Renal cortex interstitium (tissue), 11 donors: ENCODE measurements around the gene DNAJB2. TPM values are rescaled to one million over a fixed set of nuclear protein-coding genes. Genes with fewer than 3 reads are reported as not detected.
"Not testable (repeated sequence)": the region's sequence is repeated elsewhere in the genome, so short reads cannot be mapped to it uniquely, and the experiment has no call there.

Experiments used
- DNase-seq, 11 donors: peaks; one replicate each; pipeline ENCODE4 v3.0.0-alpha.2; 2013; ENCODE audit warnings: low read depth in 9 of 11, low spot score in 4 of 11; ENCODE audit errors: extremely low read depth in 1 of 11
- polyA plus RNA-seq, 3 donors: library from polyadenylated mRNA; unstranded; fragments of 120-200 nt; gene quantifications; one replicate each; pipeline ENCODE4 v1.2.1, GENCODE V29; 2013; ENCODE audit not compliant: insufficient read length in 3 of 3

DNAJB2 gene
- polyA plus RNA-seq, 3 donors, result 64.9 to 83.6 (median 72.3) TPM

- no peak for DNase-seq
These were observed 12.2 kb downstream of the DNAJB2 start for GRCh38 chr2:219291394-219291793.

DNA sequence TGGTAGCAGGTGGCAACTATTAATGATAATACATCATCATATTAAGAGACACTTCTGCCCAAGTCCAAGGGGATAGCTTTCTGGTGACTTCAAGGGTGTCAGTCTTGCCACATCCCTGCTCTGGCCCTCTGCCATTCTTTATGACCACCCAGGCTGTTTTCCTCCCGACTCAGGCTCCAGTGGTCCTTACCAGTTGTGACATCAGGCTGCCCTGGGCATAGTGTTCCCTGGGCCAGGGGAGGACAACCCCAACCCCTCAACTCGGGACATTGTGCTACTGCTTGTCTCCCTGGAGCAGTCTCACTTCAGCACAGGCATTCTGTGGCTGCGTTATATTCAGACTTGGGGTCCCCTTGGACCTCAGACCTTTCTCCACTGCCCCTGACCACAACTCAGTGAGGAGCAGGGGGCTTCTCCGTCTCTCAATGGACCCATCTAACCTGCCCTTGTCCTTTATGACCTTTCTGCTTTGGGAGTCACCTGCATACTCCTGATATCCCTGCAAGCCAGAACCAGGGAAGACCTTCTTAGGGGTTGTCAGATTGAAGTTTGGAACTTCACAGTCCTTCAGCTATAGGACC, 12.8 kb downstream of the DNAJB2 start:
- DNase-seq, result no peak

DNA sequence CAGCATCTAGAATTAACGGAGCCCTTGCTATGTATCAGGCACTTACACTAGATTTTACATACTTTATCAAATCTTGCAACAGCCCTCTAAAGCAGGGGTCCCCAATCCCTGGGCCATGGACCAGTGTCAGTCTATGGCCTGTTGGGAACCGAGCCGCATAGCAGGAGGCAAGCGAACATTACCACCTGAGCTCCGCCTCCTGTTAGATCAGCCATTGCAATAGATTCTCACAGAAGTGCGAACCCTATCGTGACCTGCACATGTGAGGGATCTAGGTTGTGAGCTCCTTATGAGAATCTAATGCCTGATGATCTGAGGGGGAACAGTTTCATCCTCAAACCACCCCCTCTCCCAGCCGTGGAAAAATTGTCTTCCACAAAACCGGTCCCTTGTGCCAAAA, 13.4 kb downstream of the DNAJB2 start:
- DNase-seq, result no peak

DNA sequence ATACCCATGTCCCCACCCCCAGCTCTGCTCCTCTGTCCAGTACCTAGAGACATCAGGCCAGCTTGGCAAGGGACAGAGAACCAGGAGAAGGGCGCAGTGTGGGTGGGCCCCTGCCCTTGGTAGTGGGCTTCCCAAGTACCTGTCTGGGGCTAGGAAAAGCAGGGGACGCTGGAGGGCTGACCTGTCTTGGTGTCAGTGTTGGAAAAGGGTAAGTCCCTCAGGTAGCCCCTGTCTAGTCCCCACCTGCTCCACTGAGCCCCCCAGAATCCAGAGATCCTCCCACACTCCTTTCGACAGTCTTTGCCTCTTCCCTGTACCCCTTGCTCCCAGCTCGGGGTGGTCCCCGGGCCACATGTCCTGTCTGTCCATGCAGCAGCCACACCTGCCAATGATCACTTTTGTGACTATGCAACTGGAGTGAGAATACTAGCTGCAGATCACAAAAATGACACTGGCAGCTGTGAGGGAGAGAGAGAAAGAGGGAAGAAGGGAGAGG, 14.6 kb downstream of the DNAJB2 start:
- no peak for DNase-seq

DNA sequence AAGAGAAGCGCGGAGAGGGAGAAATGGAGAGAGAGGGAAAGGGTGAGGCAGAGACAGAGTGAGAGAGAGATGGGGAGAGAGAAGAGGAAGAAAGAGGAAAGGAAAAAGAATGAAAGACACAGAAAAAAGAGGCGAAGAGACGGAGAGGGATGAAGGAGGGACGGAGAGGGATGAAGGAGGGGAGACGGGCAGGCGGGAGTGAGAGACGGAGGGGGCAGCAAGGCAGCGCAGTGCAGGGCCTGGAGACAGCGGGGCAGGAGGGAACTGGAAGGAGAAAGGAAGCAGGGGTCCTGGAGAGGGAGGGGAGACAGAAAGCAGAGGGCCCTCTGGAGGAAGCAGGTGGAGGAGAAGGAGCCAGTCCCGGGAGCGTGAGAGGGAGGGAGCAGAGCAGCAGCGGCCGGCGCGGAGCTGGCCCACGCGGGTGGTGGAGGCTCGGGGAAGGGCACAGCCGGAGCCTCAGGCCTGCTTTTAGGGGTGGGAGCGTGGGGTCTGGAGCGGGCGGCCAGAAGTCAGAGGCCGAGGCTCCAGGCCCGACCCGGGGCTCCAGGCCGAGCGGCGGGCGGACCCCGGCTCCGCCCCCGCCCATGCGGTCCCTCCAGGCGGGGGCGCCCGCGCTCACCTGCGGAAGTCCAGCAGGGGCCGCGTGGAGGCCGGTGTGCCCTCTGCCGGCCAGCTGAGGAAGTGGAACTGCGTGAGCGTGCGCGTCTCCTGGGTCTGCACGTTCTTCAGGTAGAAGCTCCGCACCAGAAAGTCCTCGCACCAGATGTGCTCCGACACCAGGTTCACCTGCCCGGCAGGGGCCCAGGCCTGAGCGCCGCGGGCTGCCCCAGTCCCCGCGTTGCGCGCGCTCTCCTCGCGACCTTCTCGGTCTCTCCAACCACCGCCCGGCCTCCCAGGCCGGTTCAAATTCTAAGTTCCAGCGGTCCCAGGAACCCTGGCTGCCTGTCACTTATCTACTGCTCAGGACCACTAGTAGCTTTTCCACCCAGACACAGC, 15.5 kb downstream of the DNAJB2 start:
- DNase-seq, result peak in 8 of 11 donors; percentile 73 to 85 (median 82)

DNA sequence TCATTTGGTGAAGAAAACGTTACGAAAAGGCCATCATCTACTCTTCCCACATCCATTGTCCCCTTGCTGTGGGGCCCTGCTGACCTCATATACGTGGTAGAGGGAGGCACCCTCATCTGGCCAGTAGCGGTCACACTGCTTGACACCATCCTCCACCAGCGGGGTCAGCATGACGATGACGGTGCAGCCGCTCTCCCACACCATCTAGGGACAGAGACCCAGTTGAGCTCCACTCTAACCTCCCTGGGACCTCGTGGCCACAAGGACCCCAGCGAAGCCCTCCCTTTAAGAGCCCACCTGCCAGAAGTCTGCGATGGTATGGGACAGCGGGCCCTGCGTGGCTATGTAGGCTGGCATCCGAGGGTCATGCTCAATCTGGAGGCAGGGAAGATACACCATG, 17.0 kb downstream of the DNAJB2 start:
- DNase-seq, result no peak

DNA sequence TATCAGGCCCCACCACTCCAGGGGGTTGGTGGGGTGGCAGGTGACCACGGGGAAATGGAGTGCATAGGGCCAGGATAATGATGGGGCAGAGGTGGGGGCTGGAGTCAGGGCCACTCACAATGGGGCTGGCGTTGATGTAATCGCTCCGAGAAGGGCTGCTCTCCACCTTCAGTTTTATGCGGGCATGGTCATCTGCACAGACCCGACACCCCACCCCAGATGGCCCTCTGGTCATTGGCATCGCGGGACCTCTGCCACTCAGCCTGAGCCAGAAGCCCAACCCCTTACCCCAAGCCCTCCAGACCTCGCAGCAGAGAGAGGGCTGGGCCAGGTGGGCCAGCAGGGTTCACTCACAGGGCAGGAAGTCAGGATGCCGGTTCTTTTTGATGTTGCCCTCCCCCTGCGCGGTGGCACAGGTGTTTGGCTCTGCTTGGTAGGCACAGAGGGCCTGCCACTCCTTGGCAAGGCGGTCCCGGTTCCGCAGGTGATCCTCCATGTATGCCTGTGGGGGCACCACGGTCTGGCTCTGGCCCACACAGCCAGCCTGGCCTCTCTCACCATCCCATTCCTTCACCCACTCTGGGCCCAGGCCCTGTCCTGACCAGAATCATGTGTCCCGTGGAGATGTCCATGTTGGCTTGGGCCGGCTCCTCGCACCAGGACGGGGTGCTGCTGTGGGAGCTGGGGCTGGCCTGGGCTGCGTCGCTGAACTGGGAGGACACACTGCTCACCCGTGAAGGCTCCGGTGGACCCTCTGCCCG, 17.6 kb downstream of the DNAJB2 start:
- DNase-seq, result no peak

DNA sequence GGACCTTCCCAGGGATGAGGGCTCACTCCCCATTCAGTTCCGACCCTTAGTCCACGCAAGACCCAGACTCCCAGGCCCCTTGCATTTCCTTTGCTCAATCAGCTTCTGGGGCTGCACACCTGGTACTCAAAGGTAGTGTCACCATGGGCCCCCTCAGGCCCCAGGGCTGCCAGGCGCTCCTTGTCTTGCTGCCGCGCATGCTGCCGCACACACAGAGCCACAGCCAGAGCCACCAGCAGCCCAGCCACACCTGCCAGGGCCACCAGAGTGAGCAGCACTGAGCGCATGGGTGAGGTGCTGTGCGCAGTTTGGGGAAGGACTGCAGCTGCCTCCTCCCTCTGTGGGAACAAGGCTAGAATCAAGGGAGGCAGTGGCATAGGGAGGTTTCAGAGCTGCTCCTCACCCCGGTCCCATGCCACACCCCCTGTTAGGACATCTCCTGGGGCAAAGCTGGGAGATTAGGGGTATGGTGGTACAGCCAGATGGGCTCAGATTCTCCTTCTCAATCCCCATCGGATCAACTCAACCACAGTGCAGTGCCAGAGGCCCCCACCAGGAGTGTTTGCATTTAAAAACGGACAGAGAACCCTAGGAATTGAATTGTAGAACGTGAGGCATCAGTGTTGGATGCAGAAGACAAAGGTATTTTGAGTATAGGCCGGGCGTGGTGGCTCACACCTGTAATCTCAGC, 18.7 kb downstream of the DNAJB2 start:
- DNase-seq, result no peak

DNA sequence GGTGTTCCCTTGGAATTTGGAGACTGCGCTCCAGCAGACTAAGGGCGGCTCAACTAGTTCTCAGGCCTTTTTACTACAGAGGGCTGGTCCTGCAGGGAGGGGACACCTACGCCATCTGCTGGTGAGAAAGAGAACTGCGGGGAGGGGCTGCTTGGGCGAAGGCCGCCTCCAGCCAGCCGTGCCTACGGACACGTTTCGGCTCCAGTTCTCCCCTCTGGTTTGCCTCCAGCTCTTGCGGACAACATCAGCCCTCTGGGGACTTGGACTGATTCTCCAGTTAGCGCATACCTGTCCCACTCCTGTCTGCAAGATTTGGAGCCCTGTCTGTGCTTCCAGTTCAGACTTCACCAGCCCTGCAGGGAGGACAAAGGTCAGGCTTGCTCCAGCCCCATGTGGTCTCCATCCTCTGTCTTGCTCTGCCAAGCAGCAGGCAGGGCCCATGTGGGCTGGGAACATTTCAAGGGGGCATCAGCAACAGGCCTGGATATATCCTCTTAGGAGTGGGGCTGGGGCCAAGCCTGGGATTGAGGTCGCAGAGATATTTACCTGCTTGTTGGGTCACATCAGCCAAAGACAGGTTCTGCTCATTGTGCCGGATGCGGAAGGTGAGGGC, 19.7 kb downstream of the DNAJB2 start:
- peak in 9 of 11 donors; percentile 58 to 80 (median 68) for DNase-seq

GRCh38 chr2:219299372-219299760, 20.2 kb downstream of the DNAJB2 start:
- DNase-seq, result no peak

- no peak for DNase-seq
These were observed 20.9 kb downstream of the DNAJB2 start for GRCh38 chr2:219300022-219300421.

DNA sequence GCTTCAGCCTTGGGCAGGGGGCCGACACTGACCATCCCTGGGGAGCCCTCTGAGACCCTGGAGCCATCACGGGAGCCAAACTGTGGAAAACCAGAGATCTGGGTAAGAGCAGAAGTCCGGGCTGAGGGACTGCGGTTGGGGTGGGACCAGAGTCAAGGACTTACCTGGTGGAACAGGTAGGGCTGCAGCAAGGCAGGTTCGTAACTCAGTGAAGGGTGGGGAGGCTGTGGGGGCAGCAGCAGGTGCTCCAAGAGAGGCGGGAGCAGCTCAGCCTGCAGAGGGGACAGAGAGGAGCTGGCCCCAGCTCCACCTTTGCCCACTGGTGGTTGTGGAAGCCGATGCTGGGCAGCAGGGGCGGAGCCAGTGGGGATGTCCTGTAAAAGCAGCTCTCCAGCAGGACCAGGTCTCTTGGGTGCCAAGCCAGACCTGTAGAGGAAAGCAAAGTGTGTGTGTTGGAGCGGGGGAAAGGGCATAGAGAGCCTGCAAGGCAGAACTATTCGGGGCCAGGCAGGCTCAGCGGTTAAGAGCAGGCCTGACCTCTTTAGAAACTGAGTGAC, 23.3 kb downstream of the DNAJB2 start:
- no peak for DNase-seq

DNA sequence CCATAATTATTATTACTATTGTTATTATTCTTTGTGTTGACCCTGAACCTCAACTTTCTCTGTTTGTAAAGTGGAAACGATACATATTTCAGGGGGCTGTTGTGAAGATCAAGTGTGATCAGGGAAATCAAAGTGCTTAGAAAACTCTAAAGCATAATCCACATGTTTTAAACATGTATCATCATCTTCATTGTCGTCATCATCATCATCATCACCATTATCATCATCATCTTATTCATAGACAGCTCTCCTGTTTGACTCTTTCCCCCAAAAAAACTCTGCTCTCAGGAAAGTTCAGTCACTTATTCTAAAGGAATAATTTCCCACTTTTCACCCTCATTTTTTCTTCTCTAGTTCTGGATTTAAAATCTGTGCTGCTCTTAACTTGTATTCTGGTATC, 25.1 kb downstream of the DNAJB2 start:
- DNase-seq, result no peak

- no peak for DNase-seq
These were observed 26.9 kb downstream of the DNAJB2 start for GRCh38 chr2:219306047-219306446.

GRCh38 chr2:219308142-219309101, 29.3 kb downstream of the DNAJB2 start:
- peak in 9 of 11 donors; percentile 54 to 75 (median 68) for DNase-seq

DNA sequence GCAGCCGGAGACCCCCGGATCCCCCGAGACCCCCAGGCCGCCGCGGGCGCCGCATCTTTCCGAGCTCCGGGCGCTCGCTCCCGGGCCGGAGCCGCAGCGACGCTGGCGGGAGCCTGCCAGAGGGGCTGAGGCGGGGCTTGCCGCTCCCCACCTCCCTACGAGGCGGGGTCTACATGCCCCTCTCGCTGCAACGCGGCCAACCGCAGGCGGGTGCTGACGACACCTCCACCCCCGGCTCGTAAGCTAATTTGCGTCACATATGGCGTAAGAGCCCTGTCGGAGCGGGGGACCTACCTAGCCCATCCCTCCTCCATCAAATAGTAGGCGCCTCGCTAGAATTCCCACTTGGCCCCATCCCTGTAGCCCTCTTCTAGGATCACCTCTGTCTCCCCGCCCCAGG, 30.1 kb downstream of the DNAJB2 start, which contains the start of gene PTPRN:
Gene PTPRN (minus strand): TSS at position 124 of the 400 bp plus-strand sequence. CDS start 69 bp downstream, at position 55.
- DNase-seq, result no peak

- not testable (repeated sequence) for DNase-seq
These were observed 33.6 kb downstream of the DNAJB2 start for GRCh38 chr2:219312683-219313263.
